DLD1 (cell line): Measurements from ENCODE around the gene POC1B.

ENCODE experiments used
- in situ Hi-C: cut with HindIII; loops from 2 replicates; pipeline ENCODE4 v1.10.0; 2017; ENCODE audit warnings: low sequenced_read_pairs

Gene POC1B

GRCh38 chr12:89468648-89469326 lies 57.1 kb downstream of the POC1B start:
- in situ Hi-C loops = loop anchor here (25.0 kb wide), 1 partner anchor 406 kb away; no protein-coding TSS in a partner anchor

GRCh38 chr12:89468017-89468416 lies 57.8 kb downstream of the POC1B start:
- in situ Hi-C loops = loop anchor here (25.0 kb wide), 1 partner anchor 406 kb away; no protein-coding TSS in a partner anchor

GRCh38 chr12:89464974-89465592 lies 60.8 kb downstream of the POC1B start:
- in situ Hi-C loops = loop anchor here (5.0 to 25.0 kb wide), 2 partner anchors 138 to 403 kb away; no protein-coding TSS in a partner anchor

GRCh38 chr12:89461649-89462612 lies 63.9 kb downstream of the POC1B start:
- in situ Hi-C loops = loop anchor here (5.0 to 25.0 kb wide), 2 partner anchors 135 to 400 kb away; no protein-coding TSS in a partner anchor

- in situ Hi-C loops = loop anchor here (5.0 to 25.0 kb wide), 2 partner anchors 134 to 399 kb away; no protein-coding TSS in a partner anchor
Observed at GRCh38 chr12:89461190-89461589, 64.7 kb downstream of the POC1B start.

GRCh38 chr12:89459279-89459678 lies 66.6 kb downstream of the POC1B start:
- in situ Hi-C loops = loop anchor here (25.0 kb wide), 1 partner anchor 397 kb away; no protein-coding TSS in a partner anchor

GRCh38 chr12:89456565-89456964 lies 69.3 kb downstream of the POC1B start:
- in situ Hi-C loops = loop anchor here (25.0 kb wide), 1 partner anchor 394 kb away; no protein-coding TSS in a partner anchor

- in situ Hi-C loops = loop anchor here (25.0 kb wide), 1 partner anchor 392 kb away; no protein-coding TSS in a partner anchor
Observed at GRCh38 chr12:89454080-89454848, 71.6 kb downstream of the POC1B start.

- in situ Hi-C loops = loop anchor here (25.0 kb wide), 1 partner anchor 391 kb away; no protein-coding TSS in a partner anchor
Observed at GRCh38 chr12:89453121-89453978, 72.5 kb downstream of the POC1B start.

GRCh38 chr12:89451841-89452251 lies 74.0 kb downstream of the POC1B start:
- in situ Hi-C loops = loop anchor here (25.0 kb wide), 1 partner anchor 390 kb away; no protein-coding TSS in a partner anchor

- in situ Hi-C loops = loop anchor here (25.0 kb wide), 1 partner anchor 389 kb away; no protein-coding TSS in a partner anchor
Observed at GRCh38 chr12:89450907-89451306, 74.9 kb downstream of the POC1B start.

GRCh38 chr12:89448951-89449371 lies 76.9 kb downstream of the POC1B start:
- in situ Hi-C loops = no loop called here

GRCh38 chr12:89448526-89448925 lies 77.3 kb downstream of the POC1B start:
- in situ Hi-C loops = no loop called here

GRCh38 chr12:89439941-89440340 lies 85.9 kb downstream of the POC1B start:
- in situ Hi-C loops = no loop called here

GRCh38 chr12:89437231-89437630 lies 88.6 kb downstream of the POC1B start:
- in situ Hi-C loops = no loop called here

GRCh38 chr12:89436062-89436461 lies 89.8 kb downstream of the POC1B start:
- in situ Hi-C loops = no loop called here

- in situ Hi-C loops = no loop called here
Observed at GRCh38 chr12:89433634-89434033, 92.2 kb downstream of the POC1B start.

- in situ Hi-C loops = no loop called here
Observed at GRCh38 chr12:89432396-89432795, 93.5 kb downstream of the POC1B start.

GRCh38 chr12:89429528-89429927 lies 96.3 kb downstream of the POC1B start:
- in situ Hi-C loops = no loop called here
